ENCODE data around the gene SOX15.

DNA sequence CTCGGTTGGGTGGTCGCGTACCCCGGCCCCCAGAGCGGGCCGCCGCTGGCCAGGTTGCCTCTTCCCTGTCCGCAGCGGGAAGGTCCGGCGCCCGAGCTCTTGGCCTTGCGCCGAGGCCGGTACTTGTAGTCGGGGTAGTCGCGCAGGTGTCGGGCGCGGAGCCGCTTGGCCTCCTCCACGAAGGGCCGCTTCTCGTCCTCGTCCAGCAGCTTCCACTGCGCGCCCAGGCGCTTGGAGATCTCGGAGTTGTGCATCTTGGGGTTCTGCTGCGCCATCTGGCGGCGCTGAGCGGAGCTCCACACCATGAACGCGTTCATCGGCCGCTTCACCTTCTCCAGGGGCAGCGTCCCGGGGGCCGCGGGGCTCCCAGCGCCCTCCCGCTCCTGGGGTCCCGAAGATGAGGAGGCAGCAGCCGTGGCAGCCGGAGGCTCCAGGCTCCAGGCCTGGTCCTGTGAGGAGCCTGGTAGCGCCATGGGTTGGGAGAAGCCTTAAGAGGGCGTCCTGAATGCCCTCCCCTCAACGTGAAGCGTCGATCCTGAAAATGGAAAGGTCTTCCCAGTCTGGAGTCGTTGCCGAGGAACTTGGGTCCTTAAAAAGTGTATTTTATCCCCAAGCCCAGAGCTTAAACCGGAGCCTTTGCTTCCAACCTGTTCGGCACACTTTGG is 558 bp downstream of the SOX15 start:
- TF ChIP-seq, protein P1, sequence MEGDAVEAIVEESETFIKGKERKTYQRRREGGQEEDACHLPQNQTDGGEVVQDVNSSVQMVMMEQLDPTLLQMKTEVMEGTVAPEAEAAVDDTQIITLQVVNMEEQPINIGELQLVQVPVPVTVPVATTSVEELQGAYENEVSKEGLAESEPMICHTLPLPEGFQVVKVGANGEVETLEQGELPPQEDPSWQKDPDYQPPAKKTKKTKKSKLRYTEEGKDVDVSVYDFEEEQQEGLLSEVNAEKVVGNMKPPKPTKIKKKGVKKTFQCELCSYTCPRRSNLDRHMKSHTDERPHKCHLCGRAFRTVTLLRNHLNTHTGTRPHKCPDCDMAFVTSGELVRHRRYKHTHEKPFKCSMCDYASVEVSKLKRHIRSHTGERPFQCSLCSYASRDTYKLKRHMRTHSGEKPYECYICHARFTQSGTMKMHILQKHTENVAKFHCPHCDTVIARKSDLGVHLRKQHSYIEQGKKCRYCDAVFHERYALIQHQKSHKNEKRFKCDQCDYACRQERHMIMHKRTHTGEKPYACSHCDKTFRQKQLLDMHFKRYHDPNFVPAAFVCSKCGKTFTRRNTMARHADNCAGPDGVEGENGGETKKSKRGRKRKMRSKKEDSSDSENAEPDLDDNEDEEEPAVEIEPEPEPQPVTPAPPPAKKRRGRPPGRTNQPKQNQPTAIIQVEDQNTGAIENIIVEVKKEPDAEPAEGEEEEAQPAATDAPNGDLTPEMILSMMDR (IDR thresholded peaks at IDR 0.05), result peak; percentile 65 to 89 (median 81)
- TF ChIP-seq POLR2A (IDR thresholded peaks at IDR 0.05), result no peak

Data from Peyer's patch (tissue), 4 donors.